ENCODE results near the gene CDH4. TPM values are rescaled to one million over a fixed set of nuclear protein-coding genes. Genes with fewer than 3 reads are reported as not detected.

The CDH4 gene
- total RNA-seq, 1 experiment from 2014 or later = 25.0 TPM

DNA sequence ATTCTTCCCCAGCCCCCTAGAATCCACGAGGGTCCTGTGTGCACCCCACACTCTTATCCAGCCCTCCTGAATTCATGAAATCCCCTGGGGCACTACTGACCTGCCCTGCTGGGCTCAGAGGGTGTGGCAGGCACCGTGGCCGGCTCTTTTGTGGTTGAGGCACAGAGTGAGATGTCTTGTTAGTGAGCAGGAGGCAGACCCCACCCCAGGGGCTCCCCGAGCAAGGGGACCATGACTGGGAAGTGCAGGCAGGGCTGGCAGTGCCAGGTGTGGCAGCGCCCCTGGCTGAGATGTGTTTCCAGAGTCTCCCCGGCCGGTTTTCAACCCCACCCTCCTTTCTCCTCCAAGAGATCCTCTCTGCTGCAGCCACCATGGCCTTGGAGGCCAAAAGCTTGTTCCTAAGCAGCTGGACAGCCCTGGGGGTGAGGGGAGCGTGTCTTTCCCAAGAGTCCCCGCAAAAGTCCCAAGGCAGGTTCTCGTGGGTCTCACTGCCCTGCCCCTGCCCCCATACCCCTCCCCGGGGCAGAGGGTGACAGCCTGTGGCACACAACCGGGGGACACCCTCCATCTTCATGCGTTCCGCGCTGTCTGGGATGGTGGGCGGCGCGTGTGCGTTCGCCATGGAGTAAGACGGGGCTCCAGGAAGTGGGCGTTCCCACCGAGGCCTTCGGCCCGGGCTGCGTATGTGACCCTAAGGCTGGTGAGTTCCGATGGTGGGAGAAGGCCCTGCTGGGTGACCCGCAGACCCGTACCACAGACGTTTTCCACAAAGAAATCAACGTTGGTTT lies 604.8 kb downstream of the CDH4 start:
- intact Hi-C loops (cut with micrococcal nuclease) = no loop called here
- POLR2A ChIA-PET = no interaction called here
- H3K4me3 Mint-ChIP-seq (ENCODE audit: unreplicated experiment) = no peak overlapping the region
- no peak overlapping the region for H3K27ac Mint-ChIP-seq (ENCODE audit: low read depth, unreplicated experiment)
- no peaks in the 10 kb centered on the region for H3K9me3 Mint-ChIP-seq (ENCODE audit: unreplicated experiment)
- no peaks in the 10 kb centered on the region for H3K27me3 Mint-ChIP-seq (ENCODE audit: insufficient read depth, unreplicated experiment)
- BruUV-seq (replicated peaks) = no TSS peak
- no peaks in the 10 kb centered on the region for H3K4me1 Mint-ChIP-seq (ENCODE audit: insufficient read depth, unreplicated experiment)
- TF ChIP-seq, protein P1, sequence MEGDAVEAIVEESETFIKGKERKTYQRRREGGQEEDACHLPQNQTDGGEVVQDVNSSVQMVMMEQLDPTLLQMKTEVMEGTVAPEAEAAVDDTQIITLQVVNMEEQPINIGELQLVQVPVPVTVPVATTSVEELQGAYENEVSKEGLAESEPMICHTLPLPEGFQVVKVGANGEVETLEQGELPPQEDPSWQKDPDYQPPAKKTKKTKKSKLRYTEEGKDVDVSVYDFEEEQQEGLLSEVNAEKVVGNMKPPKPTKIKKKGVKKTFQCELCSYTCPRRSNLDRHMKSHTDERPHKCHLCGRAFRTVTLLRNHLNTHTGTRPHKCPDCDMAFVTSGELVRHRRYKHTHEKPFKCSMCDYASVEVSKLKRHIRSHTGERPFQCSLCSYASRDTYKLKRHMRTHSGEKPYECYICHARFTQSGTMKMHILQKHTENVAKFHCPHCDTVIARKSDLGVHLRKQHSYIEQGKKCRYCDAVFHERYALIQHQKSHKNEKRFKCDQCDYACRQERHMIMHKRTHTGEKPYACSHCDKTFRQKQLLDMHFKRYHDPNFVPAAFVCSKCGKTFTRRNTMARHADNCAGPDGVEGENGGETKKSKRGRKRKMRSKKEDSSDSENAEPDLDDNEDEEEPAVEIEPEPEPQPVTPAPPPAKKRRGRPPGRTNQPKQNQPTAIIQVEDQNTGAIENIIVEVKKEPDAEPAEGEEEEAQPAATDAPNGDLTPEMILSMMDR (IDR thresholded peaks at IDR 0.05; ENCODE audit: unreplicated experiment) = no peak
- CTCF ChIA-PET = no interaction called here
- no peak for DNase-seq (ENCODE audit: unreplicated experiment)
- H3K36me3 Mint-ChIP-seq (ENCODE audit: insufficient read depth, unreplicated experiment) = no peaks in the 10 kb centered on the region

DNA sequence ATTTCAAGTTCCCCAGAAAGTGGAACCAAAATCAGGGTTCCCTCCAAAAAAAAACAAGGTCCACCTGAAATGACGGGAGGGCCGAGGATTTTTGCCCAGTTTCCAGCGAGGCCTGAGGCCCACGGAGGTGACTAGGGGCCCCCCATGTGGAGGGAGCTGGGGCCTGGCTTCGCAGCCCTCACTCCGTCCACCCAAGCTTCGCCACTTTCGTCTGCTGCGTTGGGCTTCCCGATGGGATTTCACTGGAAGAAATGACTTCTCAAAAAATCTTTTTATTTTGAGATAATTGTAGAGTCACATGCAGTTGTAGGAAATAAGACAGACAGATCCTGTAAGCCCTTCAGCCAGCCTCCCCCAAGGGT lies 605.3 kb downstream of the CDH4 start:
- TF ChIP-seq, protein P1 (IDR thresholded peaks at IDR 0.05; ENCODE audit: unreplicated experiment) = no peak
- Mint-ChIP-seq H3K27me3 (ENCODE audit: insufficient read depth, unreplicated experiment) (no peaks in the 10 kb centered on the region), H3K4me3 (ENCODE audit: unreplicated experiment) (no peak overlapping the region), H3K4me1 (ENCODE audit: insufficient read depth, unreplicated experiment) (no peaks in the 10 kb centered on the region), H3K9me3 (ENCODE audit: unreplicated experiment) (no peaks in the 10 kb centered on the region), H3K27ac (ENCODE audit: low read depth, unreplicated experiment) (no peak overlapping the region), H3K36me3 (ENCODE audit: insufficient read depth, unreplicated experiment) (no peaks in the 10 kb centered on the region)
- CTCF ChIA-PET = no interaction called here
- intact Hi-C loops (cut with micrococcal nuclease) = no loop called here
- no TSS peak for BruUV-seq (replicated peaks)
- DNase-seq (ENCODE audit: unreplicated experiment) = no peak
- POLR2A ChIA-PET = no interaction called here

DNA sequence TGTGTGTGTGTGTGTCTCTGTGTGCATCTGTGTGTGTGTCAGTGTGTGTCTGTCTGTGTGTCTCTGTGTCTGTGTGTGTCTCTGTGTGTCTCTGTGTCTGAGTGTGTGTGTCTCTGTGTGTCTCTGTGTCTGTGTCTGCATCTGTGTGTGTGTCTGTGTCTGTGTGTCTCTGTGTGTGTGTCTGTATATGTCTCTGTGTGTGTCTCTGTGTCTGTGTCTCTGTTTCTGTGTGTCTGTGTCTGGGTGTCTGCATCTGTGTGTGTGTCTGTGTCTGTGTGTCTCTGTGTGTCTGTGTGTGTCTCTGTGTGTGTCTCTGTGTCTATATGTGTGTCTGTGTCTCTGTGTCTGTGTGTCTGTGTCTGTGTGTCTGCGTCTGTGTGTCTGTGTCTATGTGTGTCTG lies 605.8 kb downstream of the CDH4 start:
- DNase-seq (ENCODE audit: unreplicated experiment) = no peak
- Mint-ChIP-seq H3K27ac (ENCODE audit: low read depth, unreplicated experiment) (no peak overlapping the region), H3K4me3 (ENCODE audit: unreplicated experiment) (no peak overlapping the region), H3K27me3 (ENCODE audit: insufficient read depth, unreplicated experiment) (no peaks in the 10 kb centered on the region), H3K36me3 (ENCODE audit: insufficient read depth, unreplicated experiment) (no peaks in the 10 kb centered on the region), H3K9me3 (ENCODE audit: unreplicated experiment) (no peaks in the 10 kb centered on the region), H3K4me1 (ENCODE audit: insufficient read depth, unreplicated experiment) (no peaks in the 10 kb centered on the region)
- intact Hi-C loops (cut with micrococcal nuclease) = no loop called here
- POLR2A ChIA-PET = no interaction called here
- TF ChIP-seq, protein P1 (IDR thresholded peaks at IDR 0.05; ENCODE audit: unreplicated experiment) = no peak
- CTCF ChIA-PET = no interaction called here
- no TSS peak for BruUV-seq (replicated peaks)

DNA sequence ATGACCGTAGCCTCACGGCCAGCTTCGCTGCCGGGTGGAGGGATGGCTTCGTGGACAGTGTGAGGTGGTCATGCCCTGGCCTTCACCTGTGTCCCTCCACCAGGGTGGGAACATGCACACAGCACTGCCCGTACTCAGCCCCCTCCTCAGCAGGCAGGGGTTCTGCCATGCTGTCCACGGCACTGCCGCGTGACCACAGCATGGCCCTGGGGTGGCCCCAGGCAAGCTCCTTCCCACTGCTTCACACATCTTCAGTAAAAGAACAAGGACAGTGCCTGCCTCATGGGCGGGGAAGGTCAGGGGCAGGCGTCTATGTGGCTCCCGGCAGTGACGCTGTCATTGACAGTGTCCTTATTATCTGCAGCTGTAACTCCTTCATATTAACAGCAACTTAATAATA lies 607.7 kb downstream of the CDH4 start:
- no peak overlapping the region for H3K27ac Mint-ChIP-seq (ENCODE audit: low read depth, unreplicated experiment)
- no peak overlapping the region for H3K4me3 Mint-ChIP-seq (ENCODE audit: unreplicated experiment)
- H3K9me3 Mint-ChIP-seq (ENCODE audit: unreplicated experiment) = no peaks in the 10 kb centered on the region
- intact Hi-C loops (cut with micrococcal nuclease) = no loop called here
- H3K4me1 Mint-ChIP-seq (ENCODE audit: insufficient read depth, unreplicated experiment) = no peaks in the 10 kb centered on the region
- no peaks in the 10 kb centered on the region for H3K36me3 Mint-ChIP-seq (ENCODE audit: insufficient read depth, unreplicated experiment)
- CTCF ChIA-PET = interaction anchor here (0.5 to 0.7 kb wide), 2 partner anchors 37 to 1667 kb away, joined by 4 to 5 read pairs; no protein-coding TSS in a partner anchor
- POLR2A ChIA-PET = no interaction called here
- BruUV-seq (replicated peaks) = no TSS peak
- DNase-seq (ENCODE audit: unreplicated experiment) = no peak
- H3K27me3 Mint-ChIP-seq (ENCODE audit: insufficient read depth, unreplicated experiment) = no peaks in the 10 kb centered on the region
- TF ChIP-seq, protein P1 (IDR thresholded peaks at IDR 0.05; ENCODE audit: unreplicated experiment) = no peak

All from MCF 10A (cell line).